ENCODE results near the gene TRPV5.

The TRPV5 gene

GRCh38 chr7:142905759-142906158 lies 27.8 kb downstream of the TRPV5 start:
- no peak for DNase-seq
- WGBS (ENCODE audit: insufficient coverage) = 93% methylated on average over 2 of the region's 2 CpGs
- Histone ChIP-seq H3K9me3 (ENCODE audit: control extremely low read depth in 1 of 5, control insufficient read depth in 4 of 5, insufficient read depth in 2 of 5, low read depth in 1 of 5, low read length in 4 of 5) (peaks cover 0 to 13% (median 3%) of the 10 kb centered on the region in 5 experiments), H3K27ac (ENCODE audit: insufficient read depth in 1 of 2, low read depth in 1 of 2, low read length in 2 of 2, poor library complexity in 1 of 2, severe bottlenecking in 2 of 2) (no peak overlapping the region), H3K27me3 (replicated peaks in 2 of 5; ENCODE audit: control insufficient read depth in 4 of 5, insufficient read depth in 5 of 5, low read length in 4 of 5) (no peaks in the 10 kb centered on the region), H3K36me3 (ENCODE audit: control insufficient read depth in 4 of 4, insufficient read depth in 4 of 4, low read length in 3 of 4) (no peaks in the 10 kb centered on the region), H3K4me1 (ENCODE audit: control extremely low read depth in 1 of 4, control insufficient read depth in 4 of 4, insufficient read depth in 4 of 4, low read length in 3 of 4) (peaks cover 0 to 2% (median 0%) of the 10 kb centered on the region in 4 experiments), H3K4me3 (ENCODE audit: control insufficient read depth in 1 of 7, extremely low read depth in 1 of 7, insufficient read depth in 4 of 7, low read depth in 2 of 7, low read length in 6 of 7) (no peak overlapping the region)
- CTCF ChIA-PET = no interaction called here
- POLR2A ChIA-PET = no interaction called here

GRCh38 chr7:142904128-142904527 lies 29.4 kb downstream of the TRPV5 start:
- DNase-seq = no peak
- ChIA-PET CTCF (interaction anchor here (0.7 to 1.3 kb wide), 2 partner anchors 11 to 98 kb away, joined by 3 to 5 read pairs; no protein-coding TSS in a partner anchor), POLR2A (no interaction called here)
- H3K4me1 ChIP-seq (ENCODE audit: control extremely low read depth in 1 of 4, control insufficient read depth in 4 of 4, insufficient read depth in 4 of 4, low read length in 3 of 4) = peaks cover 0 to under 1% (median 0%) of the 10 kb centered on the region in 4 experiments
- H3K27me3 ChIP-seq (replicated peaks in 2 of 5; ENCODE audit: control insufficient read depth in 4 of 5, insufficient read depth in 5 of 5, low read length in 4 of 5) = no peaks in the 10 kb centered on the region
- no peaks in the 10 kb centered on the region for H3K36me3 ChIP-seq (ENCODE audit: control insufficient read depth in 4 of 4, insufficient read depth in 4 of 4, low read length in 3 of 4)
- peaks cover 0 to 13% (median 3%) of the 10 kb centered on the region in 5 experiments for H3K9me3 ChIP-seq (ENCODE audit: control extremely low read depth in 1 of 5, control insufficient read depth in 4 of 5, insufficient read depth in 2 of 5, low read depth in 1 of 5, low read length in 4 of 5)
- no peak overlapping the region for H3K27ac ChIP-seq (ENCODE audit: insufficient read depth in 1 of 2, low read depth in 1 of 2, low read length in 2 of 2, poor library complexity in 1 of 2, severe bottlenecking in 2 of 2)
- no peak overlapping the region for H3K4me3 ChIP-seq (ENCODE audit: control insufficient read depth in 1 of 7, extremely low read depth in 1 of 7, insufficient read depth in 4 of 7, low read depth in 2 of 7, low read length in 6 of 7)

GRCh38 chr7:142901426-142902259 lies 31.9 kb downstream of the TRPV5 start:
- no peak for DNase-seq
- ChIA-PET CTCF (interaction anchor here (1.1 to 2.1 kb wide), 4 partner anchors 9 to 100 kb away, joined by 3 to 8 read pairs (median 4); no protein-coding TSS in a partner anchor), POLR2A (interaction anchor here (1.1 kb wide), 1 partner anchor 29 kb away, joined by 3 read pairs; no protein-coding TSS in a partner anchor)
- peaks cover 0 to 13% (median 3%) of the 10 kb centered on the region in 5 experiments for H3K9me3 ChIP-seq (ENCODE audit: control extremely low read depth in 1 of 5, control insufficient read depth in 4 of 5, insufficient read depth in 2 of 5, low read depth in 1 of 5, low read length in 4 of 5)
- WGBS (ENCODE audit: insufficient coverage) = 89% methylated on average over 15 of the region's 15 CpGs
- no peaks in the 10 kb centered on the region for H3K4me1 ChIP-seq (ENCODE audit: control extremely low read depth in 1 of 4, control insufficient read depth in 4 of 4, insufficient read depth in 4 of 4, low read length in 3 of 4)
- H3K4me3 ChIP-seq (ENCODE audit: control insufficient read depth in 1 of 7, extremely low read depth in 1 of 7, insufficient read depth in 4 of 7, low read depth in 2 of 7, low read length in 6 of 7) = no peak overlapping the region
- no peak overlapping the region for H3K27ac ChIP-seq (ENCODE audit: insufficient read depth in 1 of 2, low read depth in 1 of 2, low read length in 2 of 2, poor library complexity in 1 of 2, severe bottlenecking in 2 of 2)
- H3K36me3 ChIP-seq (ENCODE audit: control insufficient read depth in 4 of 4, insufficient read depth in 4 of 4, low read length in 3 of 4) = no peaks in the 10 kb centered on the region
- H3K27me3 ChIP-seq (replicated peaks in 2 of 5; ENCODE audit: control insufficient read depth in 4 of 5, insufficient read depth in 5 of 5, low read length in 4 of 5) = no peaks in the 10 kb centered on the region

GRCh38 chr7:142899661-142900060 lies 33.9 kb downstream of the TRPV5 start:
- ChIA-PET POLR2A (no interaction called here), CTCF (interaction anchor here (0.6 to 2.1 kb wide), 2 partner anchors 11 to 492 kb away, joined by 3 to 8 read pairs; no protein-coding TSS in a partner anchor)
- WGBS (ENCODE audit: insufficient coverage) = 78% methylated on average over 1 of the region's 3 CpGs
- DNase-seq = no peak
- Histone ChIP-seq H3K36me3 (ENCODE audit: control insufficient read depth in 4 of 4, insufficient read depth in 4 of 4, low read length in 3 of 4) (no peaks in the 10 kb centered on the region), H3K9me3 (ENCODE audit: control extremely low read depth in 1 of 5, control insufficient read depth in 4 of 5, insufficient read depth in 2 of 5, low read depth in 1 of 5, low read length in 4 of 5) (peaks cover 0 to 7% (median 3%) of the 10 kb centered on the region in 5 experiments), H3K4me1 (ENCODE audit: control extremely low read depth in 1 of 4, control insufficient read depth in 4 of 4, insufficient read depth in 4 of 4, low read length in 3 of 4) (no peaks in the 10 kb centered on the region), H3K27ac (ENCODE audit: insufficient read depth in 1 of 2, low read depth in 1 of 2, low read length in 2 of 2, poor library complexity in 1 of 2, severe bottlenecking in 2 of 2) (no peak overlapping the region), H3K27me3 (replicated peaks in 2 of 5; ENCODE audit: control insufficient read depth in 4 of 5, insufficient read depth in 5 of 5, low read length in 4 of 5) (peaks cover 0 to 2% (median 0%) of the 10 kb centered on the region in 5 experiments), H3K4me3 (ENCODE audit: control insufficient read depth in 1 of 7, extremely low read depth in 1 of 7, insufficient read depth in 4 of 7, low read depth in 2 of 7, low read length in 6 of 7) (no peak overlapping the region)

GRCh38 chr7:142898377-142899170 lies 35.0 kb downstream of the TRPV5 start:
- no peak overlapping the region for H3K4me3 ChIP-seq (ENCODE audit: control insufficient read depth in 1 of 7, extremely low read depth in 1 of 7, insufficient read depth in 4 of 7, low read depth in 2 of 7, low read length in 6 of 7)
- H3K27ac ChIP-seq (ENCODE audit: insufficient read depth in 1 of 2, low read depth in 1 of 2, low read length in 2 of 2, poor library complexity in 1 of 2, severe bottlenecking in 2 of 2) = no peak overlapping the region
- POLR2A ChIA-PET = no interaction called here
- no peaks in the 10 kb centered on the region for H3K9me3 ChIP-seq (ENCODE audit: control extremely low read depth in 1 of 5, control insufficient read depth in 4 of 5, insufficient read depth in 2 of 5, low read depth in 1 of 5, low read length in 4 of 5)
- H3K36me3 ChIP-seq (ENCODE audit: control insufficient read depth in 4 of 4, insufficient read depth in 4 of 4, low read length in 3 of 4) = no peaks in the 10 kb centered on the region
- WGBS (ENCODE audit: insufficient coverage) = 100% methylated on average over 1 of the region's 3 CpGs
- no peaks in the 10 kb centered on the region for H3K4me1 ChIP-seq (ENCODE audit: control extremely low read depth in 1 of 4, control insufficient read depth in 4 of 4, insufficient read depth in 4 of 4, low read length in 3 of 4)
- CTCF ChIA-PET = interaction anchor here (0.7 to 2.2 kb wide), 3 partner anchors 11 to 77 kb away, joined by 4 to 11 read pairs (median 5); no protein-coding TSS in a partner anchor
- peaks cover 0 to 2% (median 0%) of the 10 kb centered on the region in 5 experiments for H3K27me3 ChIP-seq (replicated peaks in 2 of 5; ENCODE audit: control insufficient read depth in 4 of 5, insufficient read depth in 5 of 5, low read length in 4 of 5)
- DNase-seq = no peak

GRCh38 chr7:142897691-142898090 lies 35.9 kb downstream of the TRPV5 start:
- Histone ChIP-seq H3K27ac (ENCODE audit: insufficient read depth in 1 of 2, low read depth in 1 of 2, low read length in 2 of 2, poor library complexity in 1 of 2, severe bottlenecking in 2 of 2) (no peak overlapping the region), H3K4me3 (ENCODE audit: control insufficient read depth in 1 of 7, extremely low read depth in 1 of 7, insufficient read depth in 4 of 7, low read depth in 2 of 7, low read length in 6 of 7) (no peak overlapping the region), H3K4me1 (ENCODE audit: control extremely low read depth in 1 of 4, control insufficient read depth in 4 of 4, insufficient read depth in 4 of 4, low read length in 3 of 4) (no peaks in the 10 kb centered on the region), H3K36me3 (ENCODE audit: control insufficient read depth in 4 of 4, insufficient read depth in 4 of 4, low read length in 3 of 4) (no peaks in the 10 kb centered on the region), H3K27me3 (replicated peaks in 2 of 5; ENCODE audit: control insufficient read depth in 4 of 5, insufficient read depth in 5 of 5, low read length in 4 of 5) (peaks cover 0 to 5% (median 0%) of the 10 kb centered on the region in 5 experiments), H3K9me3 (ENCODE audit: control extremely low read depth in 1 of 5, control insufficient read depth in 4 of 5, insufficient read depth in 2 of 5, low read depth in 1 of 5, low read length in 4 of 5) (no peaks in the 10 kb centered on the region)
- CTCF ChIA-PET = interaction anchor here (1.3 to 2.2 kb wide), 2 partner anchors 12 to 16 kb away, joined by 5 to 11 read pairs; no protein-coding TSS in a partner anchor
- no peak for DNase-seq
- WGBS (ENCODE audit: insufficient coverage) = 95% methylated on average over 7 of the region's 7 CpGs
- POLR2A ChIA-PET = no interaction called here
